ENCODE data around the gene NXN.
"Not testable (repeated sequence)": the region's sequence is repeated elsewhere in the genome, so short reads cannot be mapped to it uniquely, and the experiment has no call there.

The NXN gene

DNA sequence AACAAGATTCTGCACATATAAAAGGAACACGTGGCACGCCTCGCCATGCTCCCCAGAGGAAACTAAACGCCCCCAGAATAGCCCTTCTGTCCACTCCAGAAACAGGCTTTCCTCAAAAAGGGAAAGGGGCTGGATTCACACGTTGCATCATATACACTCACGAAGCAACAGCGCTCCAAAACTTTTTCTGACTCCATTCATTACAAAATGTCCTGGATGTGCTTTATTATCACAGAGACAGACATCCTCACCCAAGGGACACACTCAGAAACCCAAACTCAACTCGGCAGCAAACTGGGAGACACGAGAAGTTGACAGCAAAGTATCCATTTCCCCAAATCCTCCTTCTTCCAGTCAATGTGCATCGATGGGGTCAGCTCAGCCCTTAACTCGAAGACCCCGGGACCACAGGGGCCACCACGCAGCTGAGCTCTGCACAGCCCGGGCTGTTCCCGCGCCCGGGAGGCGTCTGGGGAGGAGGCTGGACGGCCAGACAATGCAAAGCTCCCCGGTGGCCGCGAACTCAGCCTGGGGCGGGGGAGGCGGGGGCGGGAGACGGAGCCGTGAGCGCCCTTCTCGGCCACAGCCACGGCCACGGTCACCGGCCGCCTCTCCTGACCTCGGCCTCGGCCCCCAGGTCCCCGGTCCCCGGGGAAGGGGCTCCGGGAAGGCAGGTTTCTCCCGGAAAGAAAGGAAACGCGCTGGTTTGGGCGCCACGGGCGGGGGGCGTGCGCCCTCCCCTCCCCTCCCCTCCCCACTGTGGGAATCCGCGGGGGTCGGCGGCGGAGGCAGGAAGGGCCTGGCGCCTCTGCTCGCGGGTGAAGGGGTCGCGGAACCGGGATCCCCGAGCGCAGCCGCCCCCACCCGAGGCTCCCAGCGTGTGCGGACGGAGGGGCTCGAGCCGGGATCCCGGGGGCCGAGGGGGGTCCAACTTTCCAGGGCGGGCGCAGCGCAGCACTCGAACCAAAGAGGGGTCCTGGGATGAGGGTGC lies 1.2 kb downstream of the NXN start:
- H3K27ac ChIP-seq = no peak overlapping the region
- no peak for TF ChIP-seq ZFX (IDR thresholded peaks at IDR 0.05; ENCODE audit: borderline replicate concordance)
- TF ChIP-seq CTCF (IDR thresholded peaks at IDR 0.05) = no peak

- TF ChIP-seq CTCF (IDR thresholded peaks at IDR 0.05) (no peak), ZFX (IDR thresholded peaks at IDR 0.05; ENCODE audit: borderline replicate concordance) (no peak)
- H3K27ac ChIP-seq = no peak overlapping the region
Measured at GRCh38 chr17:977166-977565, 2.4 kb downstream of the NXN start.

DNA sequence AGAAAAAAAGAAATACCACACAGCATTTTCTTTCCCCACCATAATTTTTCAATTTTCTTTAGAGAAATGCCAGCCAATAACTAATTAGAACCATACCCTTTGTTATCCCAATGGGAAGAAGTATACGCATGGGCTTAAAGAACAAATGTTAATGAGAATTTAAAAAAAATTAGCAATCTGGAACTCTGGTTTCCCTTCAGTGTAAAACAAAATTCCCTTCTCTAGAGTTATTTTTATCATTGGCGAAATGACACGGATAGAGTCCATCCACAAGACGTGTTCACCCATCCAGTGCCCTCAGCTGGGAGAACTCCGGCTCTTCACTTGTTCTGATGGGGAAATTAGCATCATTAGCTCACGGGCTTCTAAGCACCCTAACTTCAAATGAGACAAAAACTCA lies 3.3 kb downstream of the NXN start:
- TF ChIP-seq ZFX (IDR thresholded peaks at IDR 0.05; ENCODE audit: borderline replicate concordance) (no peak), CTCF (IDR thresholded peaks at IDR 0.05) (no peak)
- H3K27ac ChIP-seq = no peak overlapping the region

DNA sequence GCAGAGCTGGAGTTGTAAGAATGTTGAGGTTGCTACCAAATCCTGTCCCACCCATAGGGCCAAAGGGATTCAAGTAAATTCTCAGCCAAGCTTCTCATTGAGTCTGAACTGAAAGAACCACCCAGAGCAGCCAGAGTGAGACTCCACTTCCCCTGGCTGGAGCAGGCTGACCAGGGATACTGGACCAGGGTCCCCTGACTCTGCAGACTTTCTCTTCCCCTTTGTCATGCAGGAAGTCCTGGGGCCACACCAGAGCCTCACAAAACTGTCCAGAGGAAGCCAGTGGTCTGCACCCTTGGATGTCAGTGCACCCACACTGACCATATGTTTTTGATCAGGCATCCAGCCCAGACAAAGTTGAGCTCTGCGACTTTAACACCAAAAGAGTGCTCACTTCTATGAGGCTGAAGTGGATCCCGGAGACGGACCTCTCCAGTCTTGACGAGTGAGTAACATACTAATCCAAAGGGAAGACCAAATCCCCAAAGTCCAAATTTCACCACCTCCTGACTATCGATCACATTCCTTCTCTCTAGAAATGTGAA lies 4.1 kb downstream of the NXN start:
- no peak overlapping the region for H3K27ac ChIP-seq

GRCh38 chr17:974778-975177 lies 4.8 kb downstream of the NXN start:
- H3K27ac ChIP-seq = not testable (repeated sequence)

More for the DNA sequence above, 4.1 kb downstream of the NXN start:
- no peak for TF ChIP-seq ZFX (IDR thresholded peaks at IDR 0.05; ENCODE audit: borderline replicate concordance)
- TF ChIP-seq CTCF (IDR thresholded peaks at IDR 0.05) = no peak

DNA sequence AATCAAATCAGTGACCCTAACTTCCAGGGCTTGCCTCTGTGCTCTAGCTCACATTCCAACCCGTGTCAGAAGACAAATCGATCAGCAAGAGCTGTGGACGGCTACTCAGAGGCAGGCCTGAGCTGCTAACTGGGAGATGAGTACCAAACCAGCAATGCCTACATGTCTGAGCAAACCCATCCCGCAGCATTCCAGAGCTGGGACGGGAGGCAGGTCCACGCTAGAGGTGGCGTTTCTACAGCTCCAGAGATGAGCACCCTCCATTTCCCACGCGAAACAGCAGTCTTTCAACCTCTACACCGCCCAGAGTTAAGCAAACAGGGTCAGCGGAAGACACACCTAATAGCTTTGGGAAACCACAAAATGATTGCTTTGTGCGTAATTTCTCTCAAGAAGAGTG lies 6.5 kb downstream of the NXN start:
- no peak overlapping the region for H3K27ac ChIP-seq
- TF ChIP-seq ZFX (IDR thresholded peaks at IDR 0.05; ENCODE audit: borderline replicate concordance) (no peak), CTCF (IDR thresholded peaks at IDR 0.05) (no peak)

DNA sequence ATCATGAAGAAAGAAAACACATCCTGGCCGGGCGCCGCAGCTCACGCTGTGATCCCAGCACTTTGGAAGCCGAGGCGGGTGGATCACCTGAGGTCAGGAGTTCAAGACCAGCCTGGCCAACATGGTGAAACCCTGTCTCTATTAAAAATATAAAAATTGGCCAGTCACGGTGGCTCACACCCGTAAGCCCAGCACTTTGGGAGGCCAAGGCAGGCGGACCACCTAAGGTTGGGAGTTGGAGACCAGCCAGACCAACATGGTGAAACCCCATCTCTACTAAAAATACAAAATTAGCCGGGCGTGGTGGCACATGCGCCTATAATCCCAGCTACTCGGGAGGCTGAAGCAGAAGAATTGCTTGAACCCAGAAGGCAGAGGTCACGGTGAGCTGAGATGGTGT lies 7.7 kb downstream of the NXN start:
- not testable (repeated sequence) for H3K27ac ChIP-seq

GRCh38 chr17:970364-970763 lies 9.2 kb downstream of the NXN start:
- no peak overlapping the region for H3K27ac ChIP-seq
- TF ChIP-seq CTCF (IDR thresholded peaks at IDR 0.05) = no peak
- no peak for TF ChIP-seq ZFX (IDR thresholded peaks at IDR 0.05; ENCODE audit: borderline replicate concordance)
